ENCODE results near the gene TBCD. TPM values are rescaled to one million over a fixed set of nuclear protein-coding genes. Genes with fewer than 3 reads are reported as not detected.

Gene TBCD
- total RNA-seq, 1 experiment from 2014 or later = 90.7 TPM

- no peak for DNase-seq
- CTCF ChIA-PET = no interaction called here
- intact Hi-C loops (cut with micrococcal nuclease; ENCODE audit: unreplicated experiment) = no loop called here
- Mint-ChIP-seq H3K9me3 (ENCODE audit: low read depth, unreplicated experiment) (no peaks in the 10 kb centered on the region), H3K27me3 (ENCODE audit: unreplicated experiment) (no peaks in the 10 kb centered on the region), H3K36me3 (ENCODE audit: insufficient read depth, unreplicated experiment) (peaks cover 10% of the 10 kb centered on the region), H3K27ac (ENCODE audit: unreplicated experiment) (no peak overlapping the region), H3K4me1 (ENCODE audit: low read depth, unreplicated experiment) (no peaks in the 10 kb centered on the region), H3K4me3 (ENCODE audit: low read depth, unreplicated experiment) (no peak overlapping the region)
- no TSS peak for BruUV-seq (replicated peaks)
- TF ChIP-seq CTCF (IDR thresholded peaks at IDR 0.05; ENCODE audit: unreplicated experiment) = no peak
Measured at GRCh38 chr17:82897514-82898249, 145.8 kb downstream of the TBCD start.

GRCh38 chr17:82898976-82899514 is 147.2 kb downstream of the TBCD start:
- Mint-ChIP-seq H3K27me3 (ENCODE audit: unreplicated experiment) (no peaks in the 10 kb centered on the region), H3K27ac (ENCODE audit: unreplicated experiment) (no peak overlapping the region), H3K36me3 (ENCODE audit: insufficient read depth, unreplicated experiment) (peaks cover 14% of the 10 kb centered on the region), H3K9me3 (ENCODE audit: low read depth, unreplicated experiment) (no peaks in the 10 kb centered on the region), H3K4me3 (ENCODE audit: low read depth, unreplicated experiment) (no peak overlapping the region), H3K4me1 (ENCODE audit: low read depth, unreplicated experiment) (no peaks in the 10 kb centered on the region)
- BruUV-seq (replicated peaks) = no TSS peak
- CTCF ChIA-PET = no interaction called here
- TF ChIP-seq CTCF (IDR thresholded peaks at IDR 0.05; ENCODE audit: unreplicated experiment) = no peak
- DNase-seq = no peak
- intact Hi-C loops (cut with micrococcal nuclease; ENCODE audit: unreplicated experiment) = no loop called here

GRCh38 chr17:82899941-82900340 is 148.1 kb downstream of the TBCD start:
- intact Hi-C loops (cut with micrococcal nuclease; ENCODE audit: unreplicated experiment) = no loop called here
- Mint-ChIP-seq H3K27me3 (ENCODE audit: unreplicated experiment) (no peaks in the 10 kb centered on the region), H3K9me3 (ENCODE audit: low read depth, unreplicated experiment) (no peaks in the 10 kb centered on the region), H3K4me1 (ENCODE audit: low read depth, unreplicated experiment) (no peaks in the 10 kb centered on the region), H3K27ac (ENCODE audit: unreplicated experiment) (no peak overlapping the region), H3K36me3 (ENCODE audit: insufficient read depth, unreplicated experiment) (peaks cover 18% of the 10 kb centered on the region), H3K4me3 (ENCODE audit: low read depth, unreplicated experiment) (no peak overlapping the region)
- DNase-seq = no peak
- TF ChIP-seq CTCF (IDR thresholded peaks at IDR 0.05; ENCODE audit: unreplicated experiment) = no peak
- CTCF ChIA-PET = no interaction called here
- no TSS peak for BruUV-seq (replicated peaks)

GRCh38 chr17:82900741-82901140 is 148.9 kb downstream of the TBCD start:
- Mint-ChIP-seq H3K9me3 (ENCODE audit: low read depth, unreplicated experiment) (no peaks in the 10 kb centered on the region), H3K4me1 (ENCODE audit: low read depth, unreplicated experiment) (no peaks in the 10 kb centered on the region), H3K27ac (ENCODE audit: unreplicated experiment) (no peak overlapping the region), H3K36me3 (ENCODE audit: insufficient read depth, unreplicated experiment) (peaks cover 18% of the 10 kb centered on the region), H3K27me3 (ENCODE audit: unreplicated experiment) (no peaks in the 10 kb centered on the region), H3K4me3 (ENCODE audit: low read depth, unreplicated experiment) (no peak overlapping the region)
- intact Hi-C loops (cut with micrococcal nuclease; ENCODE audit: unreplicated experiment) = no loop called here
- BruUV-seq (replicated peaks) = no TSS peak
- CTCF ChIA-PET = no interaction called here
- TF ChIP-seq CTCF (IDR thresholded peaks at IDR 0.05; ENCODE audit: unreplicated experiment) = no peak
- DNase-seq = no peak
